ENCODE data around the gene PCK1.

- no peak for TF ChIP-seq POLR2AphosphoS5 (IDR thresholded peaks at IDR 0.05; ENCODE audit: low read depth, low read length)
- no peak for TF ChIP-seq JUND (IDR thresholded peaks at IDR 0.05; ENCODE audit: low read length)
- TF ChIP-seq CTCF (IDR thresholded peaks at IDR 0.05; ENCODE audit: control extremely low read depth in 1 of 3, insufficient read depth in 1 of 3, low read depth in 1 of 3, low read length in 3 of 3), result no peak
- TF ChIP-seq CHD2 (IDR thresholded peaks at IDR 0.05; ENCODE audit: low read length), result no peak
- no peak for TF ChIP-seq CBX8 (IDR thresholded peaks at IDR 0.05; ENCODE audit: borderline replicate concordance, low read depth, low read length)
These were observed 7.4 kb upstream of the PCK1 start for GRCh38 chr20:57553376-57554018.

Data from H1 (cell line).